BJ (cell line): ENCODE measurements around the gene WWOX. TPM values are rescaled to one million over a fixed set of nuclear protein-coding genes. Genes with fewer than 3 reads are reported as not detected.

Experiments
- CTCF ChIA-PET: fragments of 350-600 bp; formaldehyde crosslinking; extraction: SDS; loops from one replicate; lab custom pipeline; 2021; ENCODE audit warnings: antibody characterized with exemption, inconsistent platforms; lab: Yijun Ruan, JAX
- POLR2A ChIA-PET: fragments of 300-600 bp; sonication (Branson Sonifier 250); formaldehyde crosslinking; extraction: SDS; loops from one replicate; lab custom pipeline; 2021; ENCODE audit warnings: antibody characterized with exemption; lab: Charles Lee
- DNase-seq: peaks from one replicate; pipeline ENCODE4 v3.0.0-alpha.2; 2011; ENCODE audit warnings: low read depth
- H3K27me3 ChIP-seq: 2 replicates; pipeline ENCODE4 v1.6.0; 2011; ENCODE audit warnings: low read length; ENCODE audit not compliant: control insufficient read depth, insufficient read depth
- H3K36me3 ChIP-seq: 2 replicates; pipeline ENCODE4 v1.5.1; 2011; ENCODE audit warnings: low read length; ENCODE audit not compliant: control insufficient read depth, insufficient read depth
- H3K4me3 ChIP-seq: 2 replicates; pipeline ENCODE4 v1.5.1; 2011; ENCODE audit warnings: low read depth, mild to moderate bottlenecking, control low read depth, low read length
- polyA plus RNA-seq: library from polyadenylated mRNA; depleted of rRNA; stranded (reverse); fragments of >200 nt; gene quantifications from 2 replicates; pipeline ENCODE4 v1.2.3, GENCODE V29; 2011
- TF ChIP-seq, protein P1 (sequence below): IDR thresholded peaks from 2 replicates; pipeline ENCODE4 v1.5.1; 2011; ENCODE audit warnings: low read depth, mild to moderate bottlenecking, control low read depth, inconsistent platforms, low read length, moderate library complexity; ENCODE audit not compliant: insufficient read depth

The WWOX gene
- polyA plus RNA-seq, 1 experiment = 3.1 TPM

DNA sequence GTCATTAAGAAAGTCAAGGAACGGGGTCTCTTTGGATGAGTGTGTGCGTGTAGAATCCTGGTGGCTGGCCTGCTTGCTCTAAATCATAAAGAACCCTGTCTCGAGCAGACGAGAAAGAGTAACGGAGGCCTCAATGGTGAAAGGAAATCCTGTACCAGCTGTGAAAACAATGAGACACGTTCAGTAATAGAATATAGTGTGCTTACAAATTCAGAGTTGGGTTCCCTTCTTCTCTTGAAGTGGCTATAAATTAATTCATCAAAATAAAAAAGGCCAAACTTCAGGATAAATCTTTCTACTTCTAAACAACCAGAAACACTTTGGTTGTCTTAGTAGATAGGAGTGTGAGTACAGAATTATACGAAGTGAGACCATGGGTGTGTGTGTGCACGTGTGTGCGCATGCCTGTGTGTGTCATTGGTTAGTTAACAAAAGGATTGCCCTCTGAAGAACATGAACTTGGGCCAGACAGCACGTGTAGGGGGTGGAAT, 48.5 kb downstream of the WWOX start:
- H3K4me3 ChIP-seq = no peak overlapping the region
- no peaks in the 10 kb centered on the region for H3K36me3 ChIP-seq
- ChIA-PET POLR2A (no interaction called here), CTCF (no interaction called here)
- DNase-seq = no peak
- TF ChIP-seq, protein P1, sequence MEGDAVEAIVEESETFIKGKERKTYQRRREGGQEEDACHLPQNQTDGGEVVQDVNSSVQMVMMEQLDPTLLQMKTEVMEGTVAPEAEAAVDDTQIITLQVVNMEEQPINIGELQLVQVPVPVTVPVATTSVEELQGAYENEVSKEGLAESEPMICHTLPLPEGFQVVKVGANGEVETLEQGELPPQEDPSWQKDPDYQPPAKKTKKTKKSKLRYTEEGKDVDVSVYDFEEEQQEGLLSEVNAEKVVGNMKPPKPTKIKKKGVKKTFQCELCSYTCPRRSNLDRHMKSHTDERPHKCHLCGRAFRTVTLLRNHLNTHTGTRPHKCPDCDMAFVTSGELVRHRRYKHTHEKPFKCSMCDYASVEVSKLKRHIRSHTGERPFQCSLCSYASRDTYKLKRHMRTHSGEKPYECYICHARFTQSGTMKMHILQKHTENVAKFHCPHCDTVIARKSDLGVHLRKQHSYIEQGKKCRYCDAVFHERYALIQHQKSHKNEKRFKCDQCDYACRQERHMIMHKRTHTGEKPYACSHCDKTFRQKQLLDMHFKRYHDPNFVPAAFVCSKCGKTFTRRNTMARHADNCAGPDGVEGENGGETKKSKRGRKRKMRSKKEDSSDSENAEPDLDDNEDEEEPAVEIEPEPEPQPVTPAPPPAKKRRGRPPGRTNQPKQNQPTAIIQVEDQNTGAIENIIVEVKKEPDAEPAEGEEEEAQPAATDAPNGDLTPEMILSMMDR = no peak
- H3K27me3 ChIP-seq = no peaks in the 10 kb centered on the region

DNA sequence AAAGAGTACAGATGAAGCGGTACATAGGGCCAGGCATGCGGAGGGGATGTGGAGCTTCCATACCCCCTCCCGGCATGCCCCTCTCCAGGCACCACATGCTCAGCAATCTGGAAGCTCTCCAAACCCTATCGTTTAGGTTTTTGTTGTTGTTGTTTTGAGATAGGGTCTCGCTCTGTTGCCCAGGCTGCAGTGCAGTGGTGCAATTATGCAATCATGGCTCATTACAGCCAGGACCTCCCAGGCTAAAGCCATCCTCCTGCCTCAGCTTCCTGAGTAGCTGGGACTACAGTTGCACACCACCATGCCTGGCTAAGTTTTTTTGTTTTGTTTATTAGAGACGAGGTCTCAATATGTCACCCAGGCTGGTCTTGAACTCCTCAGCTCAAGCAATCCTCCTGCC, 50.8 kb downstream of the WWOX start:
- Histone ChIP-seq H3K36me3 (no peaks in the 10 kb centered on the region), H3K4me3 (no peak overlapping the region), H3K27me3 (no peaks in the 10 kb centered on the region)
- TF ChIP-seq, protein P1 = no peak
- ChIA-PET POLR2A (no interaction called here), CTCF (no interaction called here)
- DNase-seq = no peak

DNA sequence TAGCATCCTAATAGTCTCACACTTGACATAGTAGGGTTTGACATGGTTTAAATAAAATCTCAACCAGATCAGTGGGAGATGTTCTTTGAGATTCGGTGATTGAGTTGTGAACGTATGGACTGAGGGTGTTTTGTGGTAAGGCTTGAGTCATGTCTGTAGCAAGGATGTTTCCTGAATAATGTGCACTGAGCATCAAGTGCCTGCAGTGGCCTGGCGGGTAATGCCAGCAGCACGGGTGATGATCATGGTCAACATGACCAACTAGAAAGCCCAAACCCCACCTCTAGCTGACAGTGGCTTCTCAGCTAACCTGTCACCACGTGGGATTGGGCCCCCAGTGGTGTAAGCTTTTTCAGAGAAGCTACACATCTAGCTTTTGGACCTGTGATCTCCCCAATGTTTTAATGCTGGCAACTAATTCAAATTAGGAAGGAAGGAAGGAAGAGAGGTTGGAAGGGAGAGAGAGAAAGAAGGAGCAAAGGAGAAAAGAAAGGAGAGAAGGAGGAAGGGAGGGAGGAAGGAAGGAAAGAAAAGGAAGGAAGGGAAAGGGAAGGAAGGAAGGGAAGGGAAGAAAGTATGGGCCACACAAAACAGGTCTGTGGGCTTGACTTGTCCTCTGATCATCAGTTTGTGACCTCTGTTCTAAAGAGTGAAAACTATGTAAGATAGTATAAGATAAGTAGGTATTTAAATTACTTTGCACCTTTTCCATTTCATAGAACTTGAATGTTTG, 55.4 kb downstream of the WWOX start:
- CTCF ChIA-PET = interaction anchor here (0.7 to 1.2 kb wide), 2 partner anchors 9 to 1195 kb away, joined by 3 read pairs; no protein-coding TSS in a partner anchor
- no peaks in the 10 kb centered on the region for H3K36me3 ChIP-seq
- no peaks in the 10 kb centered on the region for H3K27me3 ChIP-seq
- POLR2A ChIA-PET = no interaction called here
- TF ChIP-seq, protein P1 = no peak
- DNase-seq = no peak
- no peak overlapping the region for H3K4me3 ChIP-seq

DNA sequence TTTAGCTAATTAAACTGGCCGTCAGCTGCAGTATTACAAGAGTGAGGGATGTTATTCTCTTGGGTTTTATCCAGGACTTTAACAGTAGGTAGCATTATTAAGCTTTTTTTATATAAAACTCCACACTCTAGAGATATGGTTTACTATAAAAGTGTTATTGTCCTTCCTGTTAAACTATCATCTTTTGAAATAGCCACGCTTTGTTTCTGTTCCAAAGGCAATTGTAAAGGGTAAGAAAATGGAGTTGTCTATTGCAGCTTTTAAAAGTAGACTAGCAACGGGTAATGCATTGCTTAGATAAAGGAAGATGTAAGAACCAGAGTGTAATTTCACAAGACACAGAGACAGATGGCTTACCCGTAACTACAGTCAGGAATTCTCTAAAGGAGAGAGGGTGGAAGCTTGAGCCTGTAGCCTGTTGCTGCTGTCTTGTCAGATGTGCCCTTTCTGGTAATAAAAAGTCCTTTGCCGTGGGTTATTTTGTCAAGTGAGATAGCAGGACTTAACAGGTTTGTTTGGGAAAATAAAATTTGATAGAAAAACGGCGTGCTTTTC, 56.4 kb downstream of the WWOX start:
- CTCF ChIA-PET = interaction anchor here (1.2 kb wide), 1 partner anchor 10 kb away, joined by 3 read pairs; no protein-coding TSS in a partner anchor
- Histone ChIP-seq H3K27me3 (no peaks in the 10 kb centered on the region), H3K36me3 (no peaks in the 10 kb centered on the region), H3K4me3 (no peak overlapping the region)
- no peak for DNase-seq
- POLR2A ChIA-PET = no interaction called here
- TF ChIP-seq, protein P1 = no peak

DNA sequence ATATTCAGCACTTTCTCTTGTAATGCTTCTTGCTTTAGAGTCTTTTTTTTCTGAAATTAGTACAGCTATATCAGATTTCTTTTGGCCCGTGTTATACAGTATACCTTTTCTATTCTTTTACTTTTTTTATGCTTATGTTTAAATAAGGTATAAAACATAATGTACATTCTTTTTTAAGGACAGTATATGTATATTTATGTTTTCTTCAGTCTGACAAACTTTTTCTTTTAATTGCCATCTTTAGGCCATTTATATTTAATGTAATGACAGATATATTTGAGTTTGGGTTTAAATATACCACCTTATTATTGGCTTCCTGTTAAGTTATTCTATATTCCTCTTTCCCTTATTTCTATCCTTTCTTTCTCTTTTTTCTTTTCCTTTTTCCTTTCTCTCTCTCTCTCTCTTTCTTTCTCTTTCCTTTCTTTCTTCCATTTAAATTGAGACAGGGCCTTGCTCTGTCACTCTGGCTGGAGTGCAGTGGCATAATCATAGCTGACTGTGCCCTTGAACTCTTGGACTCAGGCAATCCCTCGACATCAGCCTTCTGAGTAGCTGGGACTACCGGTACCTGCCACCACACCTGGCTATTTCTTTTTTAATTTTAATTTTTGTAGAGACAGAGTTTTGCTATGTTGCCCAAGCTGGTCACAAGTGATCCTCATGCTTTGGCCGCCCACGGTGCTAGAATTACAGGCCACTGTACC, 61.7 kb downstream of the WWOX start:
- Histone ChIP-seq H3K36me3 (no peaks in the 10 kb centered on the region), H3K4me3 (no peak overlapping the region), H3K27me3 (no peaks in the 10 kb centered on the region)
- no peak for DNase-seq
- ChIA-PET CTCF (interaction anchor here (0.5 to 0.7 kb wide), 2 partner anchors 1000 to 1265 kb away, joined by 4 to 5 read pairs; no protein-coding TSS in a partner anchor), POLR2A (no interaction called here)
- TF ChIP-seq, protein P1 = no peak
